ENCODE measurements around the gene HEATR9.

Gene HEATR9

DNA sequence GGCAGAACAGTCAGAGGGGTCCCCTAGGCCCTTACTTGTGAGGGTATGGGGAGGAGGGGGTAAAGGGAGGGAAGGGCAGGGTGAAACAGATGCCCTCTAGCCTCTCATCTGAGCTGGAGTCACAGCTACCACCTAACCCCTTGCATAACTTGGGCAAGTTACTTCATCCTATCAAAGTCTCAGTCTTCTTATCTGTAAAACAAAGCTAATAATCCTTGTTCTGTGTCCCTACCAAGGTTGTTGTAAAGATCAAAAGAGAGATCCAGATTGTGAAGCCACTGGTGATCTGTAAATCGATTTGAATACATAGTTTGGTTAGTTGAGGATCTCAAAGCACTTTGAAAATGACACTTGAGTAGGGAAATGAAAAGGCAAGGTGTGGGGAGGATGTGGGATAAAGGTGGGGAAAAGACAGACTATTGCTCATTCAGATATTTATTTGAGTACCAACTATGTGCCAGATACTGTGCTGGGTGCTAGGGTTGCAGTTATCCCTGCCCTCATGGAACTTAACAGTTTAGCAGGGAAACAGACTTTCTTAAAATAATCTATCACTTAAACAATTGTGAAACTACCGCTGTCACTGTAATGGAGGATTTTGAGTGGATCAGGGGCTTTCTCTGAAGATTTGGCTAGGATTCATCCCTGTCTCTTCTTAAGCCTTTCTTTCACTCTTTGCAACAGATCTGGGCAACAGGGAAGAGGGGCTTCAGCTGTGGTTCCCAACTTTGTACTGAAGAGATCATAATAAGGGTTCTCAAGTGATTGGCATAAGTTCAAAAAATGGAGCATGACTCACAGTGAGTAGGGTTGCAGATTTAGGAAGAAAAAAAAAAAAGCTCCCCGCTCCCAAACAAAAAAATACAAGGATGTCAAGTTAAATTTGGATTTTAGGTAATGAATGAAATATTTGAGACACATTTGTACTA is 3.0 kb downstream of the HEATR9 start:
- no peak for DNase-seq (ENCODE audit: extremely low read depth, low read depth)
- H3K4me3 ChIP-seq (replicated peaks; ENCODE audit: low read depth, low read length), result no peak overlapping the region
- TF ChIP-seq, protein P1, sequence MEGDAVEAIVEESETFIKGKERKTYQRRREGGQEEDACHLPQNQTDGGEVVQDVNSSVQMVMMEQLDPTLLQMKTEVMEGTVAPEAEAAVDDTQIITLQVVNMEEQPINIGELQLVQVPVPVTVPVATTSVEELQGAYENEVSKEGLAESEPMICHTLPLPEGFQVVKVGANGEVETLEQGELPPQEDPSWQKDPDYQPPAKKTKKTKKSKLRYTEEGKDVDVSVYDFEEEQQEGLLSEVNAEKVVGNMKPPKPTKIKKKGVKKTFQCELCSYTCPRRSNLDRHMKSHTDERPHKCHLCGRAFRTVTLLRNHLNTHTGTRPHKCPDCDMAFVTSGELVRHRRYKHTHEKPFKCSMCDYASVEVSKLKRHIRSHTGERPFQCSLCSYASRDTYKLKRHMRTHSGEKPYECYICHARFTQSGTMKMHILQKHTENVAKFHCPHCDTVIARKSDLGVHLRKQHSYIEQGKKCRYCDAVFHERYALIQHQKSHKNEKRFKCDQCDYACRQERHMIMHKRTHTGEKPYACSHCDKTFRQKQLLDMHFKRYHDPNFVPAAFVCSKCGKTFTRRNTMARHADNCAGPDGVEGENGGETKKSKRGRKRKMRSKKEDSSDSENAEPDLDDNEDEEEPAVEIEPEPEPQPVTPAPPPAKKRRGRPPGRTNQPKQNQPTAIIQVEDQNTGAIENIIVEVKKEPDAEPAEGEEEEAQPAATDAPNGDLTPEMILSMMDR (IDR thresholded peaks at IDR 0.05; ENCODE audit: low read depth, low read length, missing control alignments), result no peak

DNA sequence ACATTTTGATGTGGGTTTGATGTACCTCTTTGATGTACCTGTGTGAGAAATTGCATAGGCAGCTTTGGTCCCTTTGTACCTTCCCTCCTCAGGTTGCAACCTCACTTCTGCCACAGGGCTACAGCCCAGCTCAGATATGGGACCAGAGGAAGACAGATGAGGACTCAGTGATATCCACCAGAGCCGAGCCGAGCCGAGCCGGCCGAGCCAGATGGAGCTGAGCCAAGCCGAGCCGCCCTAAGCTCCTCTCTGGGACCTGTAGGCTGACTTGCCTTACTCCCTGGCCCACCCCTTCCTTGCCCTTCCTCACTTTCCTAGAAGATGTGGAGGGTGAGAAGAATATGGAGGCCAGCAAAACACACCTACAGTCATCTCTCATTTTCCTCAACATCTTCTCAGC is 3.8 kb downstream of the HEATR9 start:
- DNase-seq (ENCODE audit: extremely low read depth, low read depth), result no peak
- H3K4me3 ChIP-seq (replicated peaks; ENCODE audit: low read depth, low read length), result no peak overlapping the region

DNA sequence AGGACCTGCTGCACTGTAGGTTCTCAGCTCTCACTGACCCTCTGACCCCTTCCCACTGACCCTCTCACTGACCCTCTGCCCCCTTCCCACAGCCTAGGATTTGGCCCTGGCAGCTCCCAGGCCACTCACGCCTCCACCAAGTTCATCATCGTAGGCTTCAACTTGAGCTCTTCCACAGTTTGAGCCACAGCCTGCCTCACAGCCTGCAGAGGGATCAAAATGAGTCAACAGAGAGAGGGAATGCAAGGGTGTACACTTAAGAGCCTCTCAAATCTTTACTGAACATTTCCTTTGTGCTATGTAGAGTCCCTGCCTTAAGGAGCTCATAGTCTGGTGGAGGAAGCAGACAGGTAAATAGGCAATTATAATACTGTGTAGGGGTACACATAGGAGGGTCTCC is 12.1 kb downstream of the HEATR9 start:
- TF ChIP-seq, protein P1 (IDR thresholded peaks at IDR 0.05; ENCODE audit: low read depth, low read length, missing control alignments), result no peak
- no peak overlapping the region for H3K4me3 ChIP-seq (replicated peaks; ENCODE audit: low read depth, low read length)

More for the DNA sequence above, 3.8 kb downstream of the HEATR9 start:
- TF ChIP-seq, protein P1 (IDR thresholded peaks at IDR 0.05; ENCODE audit: low read depth, low read length, missing control alignments), result no peak

DNA sequence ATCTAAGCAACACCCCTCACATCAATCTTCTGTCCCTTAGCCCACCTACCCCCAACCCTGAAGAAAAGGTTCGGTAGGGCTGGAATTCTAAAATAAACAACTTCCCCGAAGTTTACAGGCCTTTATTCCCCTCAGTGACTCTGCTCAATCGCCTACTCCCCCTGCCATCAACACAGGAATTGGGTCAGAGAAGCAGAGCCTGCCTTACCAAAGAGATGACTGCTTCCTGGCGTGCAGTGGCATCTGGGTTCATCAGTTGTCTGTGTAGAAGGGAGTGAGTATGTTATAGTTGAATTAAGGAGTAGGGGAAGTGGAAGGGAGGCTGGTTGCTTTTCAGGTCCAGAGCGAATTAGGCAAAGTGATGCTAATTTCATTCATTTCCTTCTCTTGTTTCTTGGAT is 12.7 kb downstream of the HEATR9 start:
- no peak for DNase-seq (ENCODE audit: extremely low read depth, low read depth)
- TF ChIP-seq, protein P1 (IDR thresholded peaks at IDR 0.05; ENCODE audit: low read depth, low read length, missing control alignments), result no peak
- no peak overlapping the region for H3K4me3 ChIP-seq (replicated peaks; ENCODE audit: low read depth, low read length)

More for the DNA sequence above, 12.1 kb downstream of the HEATR9 start:
- no peak for DNase-seq (ENCODE audit: extremely low read depth, low read depth)

DNA sequence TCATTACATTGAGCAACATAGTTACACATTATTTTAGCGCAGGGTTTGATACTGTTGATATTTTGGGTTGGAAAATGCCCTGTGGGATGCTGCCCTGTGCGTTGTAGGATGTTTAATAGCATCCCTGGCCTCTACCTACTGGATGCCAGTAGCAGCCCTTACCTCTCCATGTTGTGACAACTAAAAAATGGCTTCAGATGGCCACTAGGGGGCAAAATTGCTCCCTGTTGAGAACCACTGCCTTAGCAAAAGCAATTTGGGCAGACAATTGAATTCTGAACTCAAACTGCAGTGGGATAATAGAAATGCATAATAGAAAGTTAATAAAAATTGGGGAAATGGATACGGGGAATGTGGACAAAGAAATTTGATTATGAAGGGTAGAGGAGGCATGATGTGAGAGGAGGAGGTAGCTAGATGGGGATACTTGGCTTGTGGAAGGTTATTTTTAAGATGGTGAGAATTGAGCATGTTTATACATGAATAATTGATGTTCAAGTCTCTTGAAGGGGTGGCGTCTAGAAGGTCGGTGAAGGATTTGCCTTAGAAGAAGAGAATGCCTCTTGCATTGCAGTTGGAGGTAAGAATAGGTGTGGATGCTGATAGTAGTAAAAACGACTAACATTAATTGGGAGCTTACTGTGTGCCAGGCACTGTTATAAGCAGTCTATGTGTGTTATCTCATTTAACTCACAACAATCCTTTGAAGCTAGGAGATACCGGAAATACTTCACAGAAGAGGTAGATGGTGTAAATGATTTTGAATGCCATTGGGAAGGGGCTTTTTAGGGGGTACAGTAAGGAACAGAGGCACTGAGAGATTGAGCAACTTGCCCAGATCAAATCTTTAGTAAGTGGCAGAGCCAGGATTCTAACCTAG is 19.0 kb downstream of the HEATR9 start:
- no peak overlapping the region for H3K4me3 ChIP-seq (replicated peaks; ENCODE audit: low read depth, low read length)
- DNase-seq (ENCODE audit: extremely low read depth, low read depth), result peak; percentile 49
- TF ChIP-seq, protein P1 (IDR thresholded peaks at IDR 0.05; ENCODE audit: low read depth, low read length, missing control alignments), result peak; percentile 86

DNA sequence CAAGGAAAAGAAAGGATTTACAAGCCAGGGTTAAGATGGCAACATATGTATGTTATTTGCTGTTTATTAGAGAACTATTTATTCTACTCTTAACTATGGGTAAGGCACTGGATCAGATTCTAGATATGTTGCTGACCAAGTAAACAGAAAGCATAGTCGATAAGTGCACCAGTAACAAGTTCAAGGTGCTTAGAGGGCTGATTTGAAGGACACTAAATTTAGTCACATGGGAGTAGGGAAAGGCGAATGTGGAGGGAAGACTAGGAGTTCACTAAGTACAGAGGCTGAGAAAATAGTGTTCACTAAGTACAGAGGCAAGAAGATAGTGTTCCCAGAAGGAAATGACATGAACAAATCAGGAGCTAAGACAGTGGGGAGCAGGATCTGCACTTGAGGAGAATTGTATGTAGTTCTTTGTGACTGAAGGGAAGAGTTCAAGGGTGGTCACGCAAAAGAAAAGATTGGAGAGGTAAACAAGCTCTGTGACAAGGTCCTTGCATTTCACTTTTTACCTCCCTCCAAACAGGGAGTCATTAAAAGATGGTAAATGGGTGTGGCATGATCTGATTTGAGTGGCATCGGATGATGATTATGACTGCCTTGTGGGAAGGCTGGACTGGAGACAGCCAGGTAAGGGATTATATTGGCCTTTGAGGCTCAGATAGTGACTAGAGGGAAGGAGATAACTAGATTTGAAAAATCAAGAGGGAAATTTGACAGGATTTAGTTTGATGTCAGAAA is 20.9 kb downstream of the HEATR9 start:
- no peak overlapping the region for H3K4me3 ChIP-seq (replicated peaks; ENCODE audit: low read depth, low read length)
- no peak for DNase-seq (ENCODE audit: extremely low read depth, low read depth)
- TF ChIP-seq, protein P1 (IDR thresholded peaks at IDR 0.05; ENCODE audit: low read depth, low read length, missing control alignments), result no peak
